ENCODE results near the gene KCNK15.
"Not testable (repeated sequence)": the region's sequence is repeated elsewhere in the genome, so short reads cannot be mapped to it uniquely, and the experiment has no call there.

KCNK15 gene

DNA sequence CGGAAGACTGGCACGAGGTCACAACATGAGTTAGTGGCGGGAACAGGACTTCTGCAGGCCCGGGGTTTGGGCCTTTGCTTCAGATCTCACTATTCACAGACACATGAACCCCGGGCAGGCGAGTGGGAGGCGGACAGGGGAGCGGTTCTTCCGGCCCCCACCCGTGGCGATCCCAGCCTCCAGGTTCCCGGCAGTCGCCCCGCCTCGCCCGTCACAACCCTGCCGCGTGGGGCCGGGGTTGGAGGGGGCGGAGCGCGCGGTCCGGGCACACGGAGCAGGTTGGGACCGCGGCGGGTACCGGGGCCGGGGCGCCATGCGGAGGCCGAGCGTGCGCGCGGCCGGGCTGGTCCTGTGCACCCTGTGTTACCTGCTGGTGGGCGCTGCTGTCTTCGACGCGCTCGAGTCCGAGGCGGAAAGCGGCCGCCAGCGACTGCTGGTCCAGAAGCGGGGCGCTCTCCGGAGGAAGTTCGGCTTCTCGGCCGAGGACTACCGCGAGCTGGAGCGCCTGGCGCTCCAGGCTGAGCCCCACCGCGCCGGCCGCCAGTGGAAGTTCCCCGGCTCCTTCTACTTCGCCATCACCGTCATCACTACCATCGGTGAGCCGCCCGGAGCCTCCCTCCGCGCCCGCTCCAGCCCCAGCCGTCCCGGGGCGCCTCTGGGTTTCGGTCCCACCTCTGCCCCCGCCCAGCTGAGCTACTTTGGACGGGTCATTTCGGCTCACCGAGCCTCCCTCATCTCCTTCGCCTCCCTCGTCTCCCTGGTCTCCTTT, at the start of gene KCNK15:
Gene KCNK15, plus strand, starts transcription at position 268 of the 769 bp plus-strand sequence. Its CDS starts 46 bp downstream, at position 314.
- DNase-seq (ENCODE audit: low read depth in 2 of 2) = peak in 1 of 2 donors; percentile 17

DNA sequence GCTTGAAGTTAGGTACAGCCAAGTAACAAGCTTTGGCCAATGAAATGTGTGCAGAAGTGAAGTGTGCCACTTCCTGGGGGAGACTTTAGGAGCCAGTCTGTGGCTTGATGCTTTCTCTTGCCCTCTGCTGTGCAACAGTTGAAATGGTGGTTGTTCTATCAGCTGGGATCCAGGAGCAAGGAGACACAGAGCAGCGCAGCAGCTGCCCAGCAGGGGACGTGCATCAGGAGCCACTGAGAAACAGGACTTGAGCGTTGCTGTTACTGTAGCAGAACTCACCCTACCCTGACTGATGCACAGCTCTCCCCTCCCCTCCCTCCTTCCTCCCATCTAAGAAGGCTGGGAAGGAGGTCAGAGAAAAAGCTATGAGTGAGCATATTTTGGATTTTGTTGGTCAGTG, 49.4 kb upstream of the KCNK15 start:
- DNase-seq (ENCODE audit: low read depth in 2 of 2) = no peak

DNA sequence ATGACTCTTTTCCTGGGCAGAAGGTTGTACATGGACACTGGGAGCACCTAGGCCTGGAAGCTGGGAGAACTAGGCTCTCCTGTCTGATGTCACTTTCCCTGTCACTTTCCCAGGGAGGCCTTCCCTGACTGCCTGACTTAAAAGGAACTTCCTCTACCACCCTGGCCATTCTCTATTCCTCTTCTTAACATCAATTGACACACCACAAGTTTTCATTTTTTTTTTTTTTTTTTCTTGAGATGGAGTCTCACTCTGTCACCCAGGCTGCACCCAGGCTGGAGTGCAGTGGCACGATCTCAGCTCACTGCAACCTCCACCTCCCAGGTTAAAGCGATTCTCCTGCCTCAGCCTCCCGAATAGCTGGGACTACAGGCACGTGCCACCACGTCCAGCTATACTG, 48.6 kb upstream of the KCNK15 start:
- DNase-seq (ENCODE audit: low read depth in 2 of 2) = not testable (repeated sequence)

DNA sequence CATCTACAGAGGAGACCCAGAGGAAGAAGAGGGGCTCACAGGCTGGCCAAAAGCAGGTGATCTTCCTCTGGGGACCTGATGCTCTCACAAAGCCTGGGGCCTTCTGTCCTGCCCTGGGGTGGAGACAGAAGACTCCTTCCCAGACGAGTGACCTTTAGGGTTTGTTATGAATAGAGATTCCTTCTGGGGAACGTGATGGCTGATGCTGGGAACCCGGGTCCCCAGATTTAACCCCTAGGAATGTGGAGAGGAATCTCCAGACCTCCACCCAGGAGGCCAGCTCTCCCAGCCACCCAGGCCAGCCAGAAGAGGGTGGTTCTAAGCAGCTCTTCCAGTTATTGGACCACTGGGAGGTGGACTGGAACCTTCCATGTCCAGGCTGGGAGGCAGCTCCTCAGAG, 47.3 kb upstream of the KCNK15 start:
- no peak for DNase-seq (ENCODE audit: low read depth in 2 of 2)

DNA sequence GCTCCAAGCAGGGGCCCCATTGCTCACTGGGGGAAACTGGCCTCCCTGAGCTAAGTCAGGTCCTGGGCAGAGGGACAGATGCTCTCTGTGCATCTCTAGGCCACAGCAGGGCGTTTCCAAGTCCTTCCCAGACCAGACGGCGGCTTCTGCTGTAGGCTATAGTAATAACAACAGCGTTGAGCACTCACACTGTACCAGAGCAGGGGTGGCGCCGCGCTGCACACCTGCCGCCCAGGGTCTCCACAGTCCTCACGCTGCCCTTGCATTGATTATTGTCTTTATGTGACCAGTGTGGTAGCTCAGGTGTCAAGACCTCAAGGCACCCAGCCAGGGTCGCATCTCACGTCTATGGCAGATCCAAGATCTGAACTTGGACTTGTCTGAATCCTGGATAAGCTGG, 45.4 kb upstream of the KCNK15 start:
- no peak for DNase-seq (ENCODE audit: low read depth in 2 of 2)

DNA sequence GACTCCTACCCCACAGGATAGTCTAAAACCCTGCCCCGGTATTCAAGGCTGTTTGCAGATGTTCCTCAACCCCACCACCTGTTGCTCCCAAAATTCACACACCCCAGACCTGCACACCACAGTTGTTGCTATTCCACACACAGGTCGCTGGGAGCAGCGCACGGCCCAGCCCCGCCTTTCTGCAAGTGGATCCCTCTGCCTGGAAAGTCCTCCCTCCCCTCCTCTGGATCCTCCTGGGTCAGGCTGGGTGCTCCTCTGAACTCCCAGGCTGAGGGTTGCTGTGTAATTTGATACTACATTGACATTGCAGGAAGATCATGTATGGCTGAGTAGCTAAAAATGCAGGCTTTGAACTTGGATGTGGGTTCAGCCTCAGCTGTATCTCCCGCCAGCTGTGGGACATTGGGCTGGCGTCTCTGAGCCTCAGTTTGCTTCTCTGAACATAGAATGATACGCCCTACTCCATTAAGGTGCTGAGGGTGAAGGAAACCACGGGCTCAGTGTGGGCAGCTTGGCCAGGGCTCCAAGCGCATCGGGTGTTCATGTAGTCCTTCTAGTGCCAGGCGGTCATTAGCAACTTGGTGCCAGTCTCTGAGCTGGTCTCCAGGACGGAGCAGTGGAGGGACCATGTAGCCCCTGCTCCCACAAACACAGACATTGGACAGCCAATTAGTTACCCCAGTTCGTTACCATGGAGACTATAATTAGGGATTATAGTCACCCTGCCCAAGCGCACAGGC, 44.4 kb upstream of the KCNK15 start:
- DNase-seq (ENCODE audit: low read depth in 2 of 2) = no peak

DNA sequence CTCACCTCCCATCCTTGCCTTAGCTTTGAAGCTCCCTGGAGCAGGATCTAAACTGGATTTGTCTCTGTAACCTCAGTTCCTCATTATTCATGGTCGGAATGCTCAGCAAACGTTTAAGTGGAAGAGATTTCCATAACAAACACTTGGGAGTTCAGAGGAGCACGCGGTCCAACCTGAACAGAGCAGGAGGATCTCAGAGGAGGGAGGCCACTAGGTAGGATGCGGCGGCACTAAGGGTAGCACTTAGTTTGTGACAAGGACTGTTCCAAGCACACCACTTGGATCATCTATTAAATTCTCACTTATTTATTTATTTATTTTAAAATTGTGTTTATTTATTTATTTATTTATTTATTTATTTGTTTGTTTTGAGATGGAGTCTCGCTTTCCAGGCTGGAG, 43.8 kb upstream of the KCNK15 start:
- no peak for DNase-seq (ENCODE audit: low read depth in 2 of 2)

DNA sequence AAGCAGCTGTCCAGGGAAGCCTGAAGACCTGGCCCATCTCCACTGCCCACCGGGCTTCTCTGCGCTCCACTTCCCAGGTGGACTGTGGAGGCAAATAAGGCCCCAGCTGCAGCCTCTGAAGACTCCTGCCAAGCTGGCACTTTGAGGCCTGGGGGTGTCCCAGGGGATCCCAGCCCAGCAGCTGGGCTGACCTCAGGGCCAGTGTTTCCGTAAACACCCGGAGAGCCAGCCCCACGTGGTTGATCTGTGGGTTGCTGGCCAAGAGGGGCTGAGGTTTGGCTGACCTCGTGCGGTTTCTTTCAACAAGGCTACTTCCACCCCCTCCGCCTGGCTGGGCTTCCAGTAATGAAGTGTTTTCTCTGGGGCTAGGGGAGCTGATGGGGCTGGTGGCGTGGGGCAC, 42.9 kb upstream of the KCNK15 start:
- DNase-seq (ENCODE audit: low read depth in 2 of 2) = no peak

DNA sequence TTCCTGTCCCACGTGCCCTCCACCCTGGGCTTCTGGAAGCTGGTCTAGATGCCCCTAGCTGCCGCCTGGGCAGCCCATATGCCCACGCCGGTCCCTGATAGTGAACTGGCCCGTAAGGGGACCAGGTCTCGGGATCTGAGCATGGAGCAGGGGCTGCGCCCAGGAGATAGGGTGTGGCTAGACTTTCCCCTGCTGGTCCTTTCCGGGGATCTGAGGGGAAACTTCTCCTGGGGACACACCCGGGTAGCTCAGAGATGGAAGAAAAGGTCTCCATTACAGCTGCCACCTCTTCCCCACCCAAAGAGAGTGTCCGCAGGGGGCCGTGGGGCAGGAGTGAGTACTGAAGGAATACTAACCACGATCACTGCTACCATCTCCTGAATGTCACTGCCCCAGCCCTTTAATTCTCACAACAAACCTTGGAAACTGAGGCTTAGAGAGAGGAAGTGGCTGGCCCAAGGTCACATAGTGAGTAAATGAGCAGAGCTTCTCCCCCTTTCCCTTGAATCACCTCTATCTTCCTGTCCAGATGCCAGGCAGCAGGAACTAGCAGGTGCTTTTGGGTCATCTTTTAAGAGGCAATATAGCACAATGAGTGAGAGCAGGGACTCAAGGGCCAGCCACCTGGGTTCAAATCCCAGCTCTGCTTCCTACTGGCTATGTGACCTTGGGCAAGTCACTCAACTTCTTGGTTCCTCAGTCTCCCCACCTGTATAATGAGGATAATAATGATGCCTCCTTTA, 42.3 kb upstream of the KCNK15 start:
- DNase-seq (ENCODE audit: low read depth in 2 of 2) = no peak

DNA sequence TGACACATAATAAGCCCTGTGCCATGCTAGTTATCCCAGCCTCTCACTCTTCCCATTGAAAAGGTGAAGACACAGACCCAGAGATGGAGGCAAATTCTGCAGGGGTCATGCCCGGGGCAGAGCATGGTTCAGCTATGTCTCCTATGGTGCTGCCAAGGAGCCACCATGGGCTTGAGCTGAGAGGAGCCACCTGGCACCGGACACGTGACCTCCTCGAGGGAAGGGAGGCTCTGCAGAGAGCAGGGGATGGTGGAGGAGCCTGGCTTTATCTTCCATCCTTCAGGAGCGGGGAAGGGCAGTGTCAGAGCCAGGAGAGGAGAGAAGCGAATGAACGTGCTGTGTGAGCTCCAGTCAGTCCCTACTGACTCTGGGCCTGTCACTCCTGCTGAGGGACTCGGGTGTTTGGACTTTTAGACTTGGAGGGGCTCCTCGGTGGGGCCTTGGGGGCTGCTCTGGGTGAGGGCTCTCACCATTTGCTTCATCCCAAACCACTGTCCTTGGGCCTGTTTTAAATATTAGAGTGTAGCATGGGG, 41.6 kb upstream of the KCNK15 start:
- DNase-seq (ENCODE audit: low read depth in 2 of 2) = no peak

DNA sequence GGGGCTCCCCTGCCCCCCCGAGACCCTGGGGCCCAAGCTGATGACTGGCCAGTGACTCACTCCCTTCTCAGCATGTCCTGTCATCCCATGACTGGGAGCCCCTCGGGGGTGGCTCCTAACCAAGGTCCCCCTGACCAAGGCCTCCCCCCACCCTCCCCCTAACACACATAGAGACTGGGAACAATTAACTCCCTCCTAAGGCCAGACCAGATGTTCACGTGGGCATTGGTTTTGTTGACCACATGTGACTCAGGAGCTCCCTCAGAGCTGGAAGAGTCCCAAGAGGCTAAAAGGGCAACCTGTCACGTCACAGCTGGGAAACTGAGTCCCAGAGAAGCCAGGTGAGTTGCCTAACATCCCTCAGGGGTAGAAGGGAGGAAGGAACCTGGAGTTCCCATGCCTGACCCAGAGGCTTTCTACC, 41.1 kb upstream of the KCNK15 start:
- no peak for DNase-seq (ENCODE audit: low read depth in 2 of 2)

DNA sequence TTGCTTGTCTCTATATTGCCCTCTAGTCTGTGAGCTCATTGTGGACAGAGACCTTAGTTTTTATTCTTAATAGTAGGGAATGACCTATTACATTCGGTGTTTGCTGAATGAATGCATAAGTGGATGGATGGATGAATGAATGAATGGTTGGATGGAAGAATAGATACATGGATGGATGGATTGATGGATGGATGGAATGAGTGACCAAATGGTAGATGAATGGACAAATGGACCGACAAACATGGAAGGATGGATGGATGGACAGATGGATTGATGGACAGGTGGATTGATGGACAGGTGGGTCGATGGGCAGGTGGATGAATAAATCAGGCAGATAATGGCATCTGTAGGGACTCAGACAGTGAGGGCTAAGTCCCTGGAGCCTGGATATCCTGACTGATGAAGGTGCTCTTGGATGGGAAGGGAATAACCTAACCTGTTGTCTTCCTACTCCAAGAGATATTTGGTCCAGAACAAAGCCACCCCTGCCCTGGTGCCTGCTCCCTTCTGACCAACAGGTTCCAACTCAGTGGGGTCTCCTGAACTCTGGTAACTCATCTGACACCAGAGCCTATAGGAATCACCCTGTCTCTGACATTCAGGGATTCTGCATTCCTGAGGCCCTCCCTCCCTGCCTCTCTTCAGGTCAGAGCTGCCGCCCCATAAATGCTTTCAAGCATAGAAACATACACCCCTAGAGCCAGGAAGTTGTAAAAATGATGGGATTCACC, 40.1 kb upstream of the KCNK15 start:
- DNase-seq (ENCODE audit: low read depth in 2 of 2) = no peak

DNA sequence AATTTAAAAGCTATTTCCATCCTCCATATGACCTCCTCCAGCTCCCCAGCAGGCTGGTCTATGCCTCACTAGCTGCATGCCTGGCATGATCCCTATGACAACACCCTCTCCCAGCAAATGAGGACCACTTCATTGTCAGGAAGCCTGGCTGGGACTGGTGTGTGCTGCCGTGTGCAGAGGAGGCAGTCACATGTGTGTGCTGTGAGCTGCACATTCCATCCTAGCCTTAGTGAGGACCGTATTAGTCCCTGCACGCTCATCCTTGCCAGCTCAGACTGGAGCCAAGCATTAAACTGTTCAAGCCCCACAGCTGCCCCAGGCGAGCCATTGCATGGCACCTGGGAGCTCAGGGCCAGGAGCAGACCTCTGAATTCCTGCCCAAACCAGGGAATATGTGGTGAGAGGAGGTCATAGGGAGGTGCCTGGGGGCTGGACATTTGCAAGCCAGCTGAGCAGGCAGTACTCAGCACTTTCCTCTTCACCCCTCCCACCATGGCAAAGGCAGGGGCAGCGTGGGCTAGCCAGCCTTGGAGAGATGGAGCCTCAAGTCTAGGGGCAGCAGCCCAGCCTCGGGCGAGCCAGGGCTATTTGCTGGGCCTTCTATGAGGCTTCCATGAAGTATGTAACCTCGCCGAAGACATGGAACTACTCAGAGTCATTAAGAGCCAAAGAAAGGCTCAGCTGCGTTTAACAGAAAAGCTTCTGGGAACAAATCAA, 39.2 kb upstream of the KCNK15 start:
- no peak for DNase-seq (ENCODE audit: low read depth in 2 of 2)

DNA sequence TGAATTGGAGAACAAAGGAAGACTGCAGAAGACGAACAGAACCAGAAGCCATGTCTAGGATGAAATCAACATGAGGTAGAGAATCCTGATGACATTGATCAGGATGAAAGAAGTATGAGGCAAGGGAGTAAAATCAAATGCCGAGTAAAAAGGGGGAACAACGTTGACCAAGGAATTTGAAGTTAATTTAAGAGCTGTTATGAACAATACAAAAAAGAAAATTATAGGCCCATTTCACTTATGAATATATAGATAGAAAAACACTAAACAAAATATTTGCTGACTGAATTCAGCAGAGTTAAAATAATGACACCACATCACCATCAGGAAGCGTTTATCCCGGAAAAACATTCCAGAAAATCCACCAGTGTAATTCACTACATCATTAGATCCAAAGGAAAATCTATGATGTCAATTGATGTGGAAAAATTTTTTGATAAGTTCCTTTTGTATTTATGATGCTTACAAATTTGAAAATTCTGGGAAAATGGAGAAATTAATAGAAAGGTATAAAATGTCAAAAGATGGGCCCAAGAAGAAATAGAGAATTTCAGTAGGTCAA, 38.6 kb upstream of the KCNK15 start:
- DNase-seq (ENCODE audit: low read depth in 2 of 2) = no peak

DNA sequence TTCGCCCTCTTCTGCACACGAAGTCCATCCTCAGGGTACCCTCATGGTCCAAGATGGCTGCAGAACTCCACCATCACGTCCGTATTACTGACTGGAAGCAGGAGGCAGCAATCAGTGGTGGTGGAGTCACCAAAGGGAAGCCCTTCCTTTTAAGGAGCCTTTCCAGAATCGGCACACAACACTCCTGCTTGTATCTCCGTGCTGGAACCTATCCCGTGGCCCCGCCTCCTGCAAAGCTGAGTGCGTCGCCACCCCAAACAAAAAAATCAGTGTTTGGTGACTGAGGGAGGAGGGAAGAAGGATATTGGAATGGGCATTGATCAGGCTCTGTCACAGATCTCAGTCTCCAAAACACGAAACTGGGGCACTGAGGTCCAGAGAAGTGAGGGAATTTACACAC, 36.3 kb upstream of the KCNK15 start:
- DNase-seq (ENCODE audit: low read depth in 2 of 2) = no peak

DNA sequence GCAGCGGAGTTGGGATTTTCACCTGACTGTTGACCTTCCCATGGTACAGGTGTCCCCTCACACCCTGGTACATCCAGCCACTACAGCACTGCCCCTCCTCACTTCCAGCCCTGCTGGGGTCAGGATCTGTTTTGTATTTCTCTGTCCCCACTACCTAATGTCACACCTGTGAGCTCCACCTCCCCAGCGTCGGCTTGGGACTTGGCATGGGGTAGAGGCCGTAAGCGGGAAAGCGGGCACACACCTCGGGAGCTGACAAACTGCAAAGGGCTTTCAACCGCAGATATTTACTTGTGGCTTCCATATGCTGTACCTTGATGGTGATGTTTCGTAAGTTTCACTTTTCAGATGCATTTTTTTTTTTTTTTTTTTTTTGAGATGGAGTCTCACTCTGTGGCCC, 35.9 kb upstream of the KCNK15 start:
- DNase-seq (ENCODE audit: low read depth in 2 of 2) = no peak

DNA sequence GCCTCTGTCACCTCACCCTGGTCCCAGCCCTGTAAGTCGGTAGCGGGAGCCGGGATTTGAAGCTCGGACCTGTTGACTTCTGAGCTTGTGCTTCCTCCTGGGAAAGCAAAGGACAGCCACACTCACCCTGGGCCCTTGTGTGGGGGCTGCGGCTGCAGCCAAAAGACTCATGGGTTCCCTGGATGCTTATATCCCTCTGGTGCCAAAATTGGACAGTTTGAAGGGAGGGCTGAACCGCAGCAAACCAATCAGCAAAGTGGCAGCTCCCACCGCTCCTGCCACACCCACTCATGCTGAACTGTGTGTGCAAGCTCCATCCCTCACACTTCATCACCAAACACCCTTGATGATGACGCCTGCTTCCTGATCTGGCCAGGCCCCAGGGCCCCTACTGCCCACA, 34.4 kb upstream of the KCNK15 start:
- no peak for DNase-seq (ENCODE audit: low read depth in 2 of 2)

DNA sequence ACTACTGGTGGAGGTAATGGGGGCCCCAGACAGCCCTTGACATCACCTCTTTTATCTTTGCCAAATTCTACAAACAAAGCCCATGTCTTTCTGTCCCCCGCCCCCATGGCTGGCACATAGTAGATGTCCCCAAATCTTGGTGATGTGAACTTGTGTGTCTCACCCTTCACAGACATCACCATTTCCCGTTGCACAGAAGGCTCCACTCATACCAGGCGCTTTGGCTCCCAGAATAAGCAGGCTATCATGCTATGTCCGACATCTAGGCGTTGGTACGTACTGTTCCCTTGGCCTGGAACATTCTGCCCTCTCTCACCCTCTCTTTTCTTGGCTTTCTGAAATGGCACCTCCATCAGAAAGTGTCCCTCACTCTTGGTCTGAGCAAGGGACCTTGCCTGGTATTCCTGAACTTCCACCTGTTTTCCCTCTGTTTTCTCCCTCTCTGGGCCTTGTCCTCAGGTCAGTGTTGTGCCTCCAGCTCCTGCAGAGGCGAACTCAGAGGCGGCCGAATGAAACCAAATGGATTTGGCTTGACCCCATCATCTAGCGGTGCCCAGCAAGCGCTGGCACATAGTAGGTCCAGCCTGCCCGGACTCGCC, 31.5 kb upstream of the KCNK15 start:
- no peak for DNase-seq (ENCODE audit: low read depth in 2 of 2)

DNA sequence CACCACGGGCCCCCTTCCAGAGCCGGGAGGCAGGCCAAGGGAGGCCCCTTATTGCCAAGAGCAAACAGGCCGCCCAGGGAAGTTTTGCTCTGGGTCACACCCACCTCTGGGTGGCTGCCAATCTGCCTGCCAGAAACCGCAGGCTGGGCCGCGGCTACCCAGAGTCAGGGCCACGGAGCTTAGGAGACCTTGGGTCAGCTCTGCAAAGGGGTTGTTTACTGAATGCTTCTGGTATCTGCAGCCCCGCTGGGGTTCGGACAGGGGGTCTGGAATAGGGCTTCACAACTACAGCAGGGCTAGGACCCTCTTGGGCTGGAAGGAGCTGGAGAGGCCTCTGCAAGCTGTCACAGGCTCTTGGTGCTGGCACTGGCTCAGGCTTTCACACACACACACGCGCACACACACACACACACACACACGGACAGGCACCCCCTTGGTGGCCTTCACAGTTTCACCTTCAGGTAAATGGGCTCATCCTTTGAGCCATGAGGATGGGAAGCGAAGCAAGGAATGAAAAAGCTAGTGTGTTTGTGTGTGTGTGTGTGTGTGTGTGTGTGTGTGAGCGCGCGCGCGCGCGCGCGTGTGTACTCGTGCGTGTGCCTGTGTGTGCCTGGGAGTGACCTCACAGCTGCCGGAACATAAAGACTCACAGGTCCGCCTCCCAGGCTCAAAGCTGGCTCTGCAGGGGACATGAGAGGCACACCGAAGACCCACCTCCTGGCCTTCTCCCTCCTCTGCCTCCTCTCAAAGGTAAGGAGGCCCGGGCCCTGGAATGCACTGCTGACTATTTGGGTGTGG, 30.8 kb upstream of the KCNK15 start, which contains the start of gene CCN5:
Gene CCN5, plus strand, starts transcription at position 669 of the 798 bp plus-strand sequence. Its CDS starts 22 bp downstream, at position 691.
- DNase-seq (ENCODE audit: low read depth in 2 of 2) = no peak
